Astrocyte (in vitro differentiated cells and primary cell): ENCODE data around the gene SEMA4B. TPM values are rescaled to one million over a fixed set of nuclear protein-coding genes. Genes with fewer than 3 reads are reported as not detected.
"Not testable (repeated sequence)": the region's sequence is repeated elsewhere in the genome, so short reads cannot be mapped to it uniquely, and the experiment has no call there.

ENCODE experiments used
- DNase-seq: peaks from one replicate; pipeline ENCODE4 v3.0.0-alpha.2; 2010; ENCODE audit warnings: low read depth
- FAIRE-seq: peaks from 2 replicates; lab custom pipeline; 2011; peaks lifted over from hg19 to GRCh38; lab: Jason Lieb, UNC
- H2AFZ ChIP-seq: 2 replicates; pipeline ENCODE4 v1.6.0; 2012; ENCODE audit warnings: low read depth, low read length, inconsistent platforms
- H3K27ac ChIP-seq: 2 replicates; pipeline ENCODE4 v1.5.1; 2011; ENCODE audit warnings: low read depth, low read length, inconsistent platforms
- H3K27me3 ChIP-seq: 2 replicates; pipeline ENCODE4 v1.6.0; 2011; ENCODE audit warnings: low read length, inconsistent platforms; ENCODE audit not compliant: insufficient read depth
- H3K36me3 ChIP-seq: 2 replicates; pipeline ENCODE4 v1.5.1; 2011; ENCODE audit warnings: low read length, inconsistent platforms; ENCODE audit not compliant: insufficient read depth
- H3K4me1 ChIP-seq: 2 replicates; pipeline ENCODE4 v1.5.1; 2011; ENCODE audit warnings: low read length, inconsistent platforms; ENCODE audit not compliant: insufficient read depth
- H3K4me2 ChIP-seq: 2 replicates; pipeline ENCODE4 v1.6.0; 2012; ENCODE audit warnings: low read length, inconsistent platforms
- H3K4me3 ChIP-seq: 2 replicates; pipeline ENCODE4 v1.5.1; 2011; ENCODE audit warnings: low read depth, mild to moderate bottlenecking, low read length, inconsistent platforms; ENCODE audit not compliant: insufficient read depth
- H3K79me2 ChIP-seq: 2 replicates; pipeline ENCODE4 v1.6.0; 2012; ENCODE audit warnings: mild to moderate bottlenecking, low read length, inconsistent platforms; ENCODE audit not compliant: insufficient read depth
- H3K9ac ChIP-seq: 2 replicates; pipeline ENCODE4 v1.6.0; 2012; ENCODE audit warnings: mild to moderate bottlenecking, low read length, inconsistent platforms
- H3K9me3 ChIP-seq: 2 replicates; pipeline ENCODE4 v1.5.1; 2012; ENCODE audit warnings: low read depth, mild to moderate bottlenecking, low read length, inconsistent platforms; ENCODE audit not compliant: insufficient read depth
- H4K20me1 ChIP-seq: 2 replicates; pipeline ENCODE4 v1.6.0; 2012; ENCODE audit warnings: low read length, inconsistent platforms; ENCODE audit not compliant: insufficient read depth
- H3K27ac Mint-ChIP-seq: one replicate; pipeline ENCODE4 v1.8.0; 2021; ENCODE audit warnings: mild to moderate bottlenecking, mixed read lengths; ENCODE audit not compliant: unreplicated experiment
- H3K27me3 Mint-ChIP-seq: one replicate; pipeline ENCODE4 v1.8.0; 2021; ENCODE audit warnings: low read depth, mixed read lengths; ENCODE audit not compliant: unreplicated experiment
- H3K36me3 Mint-ChIP-seq: one replicate; pipeline ENCODE4 v1.8.0; 2021; ENCODE audit warnings: low read depth, mixed read lengths; ENCODE audit not compliant: unreplicated experiment
- H3K4me1 Mint-ChIP-seq: one replicate; pipeline ENCODE4 v1.8.0; 2021; ENCODE audit warnings: low read depth, mixed read lengths; ENCODE audit not compliant: unreplicated experiment
- H3K4me3 Mint-ChIP-seq: one replicate; pipeline ENCODE4 v1.8.0; 2021; ENCODE audit warnings: mild to moderate bottlenecking, moderate library complexity, mixed read lengths; ENCODE audit not compliant: unreplicated experiment
- H3K9me3 Mint-ChIP-seq: one replicate; pipeline ENCODE4 v1.8.0; 2021; ENCODE audit warnings: mild to moderate bottlenecking, mixed read lengths; ENCODE audit not compliant: unreplicated experiment
- EZH2 ChIP-seq: IDR thresholded peaks from 2 replicates; pipeline ENCODE4 v1.6.1; 2012; ENCODE audit warnings: mild to moderate bottlenecking, low read length, inconsistent platforms; ENCODE audit not compliant: insufficient read depth
- total RNA-seq: library from RNA; stranded (reverse); gene quantifications from 2 replicates; pipeline ENCODE4 v1.2.1, GENCODE V29; 2021
- TF ChIP-seq, protein P1 (sequence below): IDR thresholded peaks from 2 replicates; pipeline ENCODE4 v1.5.1; 2011; ENCODE audit warnings: low read depth, mild to moderate bottlenecking, inconsistent platforms, low read length, moderate library complexity; ENCODE audit not compliant: insufficient read depth

SEMA4B gene
- total RNA-seq, 1 donor from 2014 or later = 9.9 TPM

DNA sequence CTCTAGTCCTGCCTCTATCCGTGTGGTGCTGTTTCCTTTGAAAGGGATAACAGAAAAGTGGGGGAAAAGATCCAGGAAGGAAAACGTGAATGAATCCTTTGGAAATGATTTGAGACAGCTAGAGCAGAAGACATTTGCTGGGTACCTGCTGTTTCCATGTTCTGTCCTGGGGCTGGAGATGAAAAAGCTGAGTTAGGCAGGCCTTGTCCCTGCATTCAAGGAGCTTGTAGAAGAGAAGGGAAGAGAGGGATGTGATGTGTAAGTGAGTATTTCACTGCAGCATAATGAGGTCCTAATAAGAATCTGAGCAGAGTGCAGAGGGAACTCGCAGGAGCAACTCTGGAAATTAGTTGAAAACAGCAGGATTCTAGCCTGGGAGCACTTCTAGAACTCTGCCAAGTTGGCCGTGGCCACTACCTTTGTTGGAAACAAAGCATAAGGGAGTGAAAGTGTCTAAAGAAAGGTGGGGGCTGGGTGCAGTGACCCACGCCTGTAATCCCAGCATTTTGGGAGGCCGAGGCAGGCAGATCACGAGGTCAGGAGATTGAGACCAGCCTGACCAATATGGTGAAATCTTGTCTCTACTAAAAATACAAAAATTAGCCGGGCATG is 13.8 kb upstream of the SEMA4B start:
- Histone ChIP-seq H3K4me2 (no peak overlapping the region), H3K36me3 (no peaks in the 10 kb centered on the region), H2AFZ (no peak overlapping the region), H3K79me2 (no peaks in the 10 kb centered on the region), H4K20me1 (no peaks in the 10 kb centered on the region), H3K4me1 (peaks cover 6% of the 10 kb centered on the region), H3K27ac (no peak overlapping the region), H3K9ac (no peak overlapping the region), H3K4me3 (no peak overlapping the region), H3K9me3 (no peaks in the 10 kb centered on the region), H3K27me3 (no peaks in the 10 kb centered on the region)
- H3K9me3 Mint-ChIP-seq = no peaks in the 10 kb centered on the region
- H3K4me1 Mint-ChIP-seq = no peaks in the 10 kb centered on the region
- no peak overlapping the region for H3K4me3 Mint-ChIP-seq
- H3K27ac Mint-ChIP-seq = no peak overlapping the region
- H3K27me3 Mint-ChIP-seq = peaks cover 15% of the 10 kb centered on the region
- FAIRE-seq (no peak), DNase-seq (no peak)
- no peaks in the 10 kb centered on the region for H3K36me3 Mint-ChIP-seq
- TF ChIP-seq, protein P1, sequence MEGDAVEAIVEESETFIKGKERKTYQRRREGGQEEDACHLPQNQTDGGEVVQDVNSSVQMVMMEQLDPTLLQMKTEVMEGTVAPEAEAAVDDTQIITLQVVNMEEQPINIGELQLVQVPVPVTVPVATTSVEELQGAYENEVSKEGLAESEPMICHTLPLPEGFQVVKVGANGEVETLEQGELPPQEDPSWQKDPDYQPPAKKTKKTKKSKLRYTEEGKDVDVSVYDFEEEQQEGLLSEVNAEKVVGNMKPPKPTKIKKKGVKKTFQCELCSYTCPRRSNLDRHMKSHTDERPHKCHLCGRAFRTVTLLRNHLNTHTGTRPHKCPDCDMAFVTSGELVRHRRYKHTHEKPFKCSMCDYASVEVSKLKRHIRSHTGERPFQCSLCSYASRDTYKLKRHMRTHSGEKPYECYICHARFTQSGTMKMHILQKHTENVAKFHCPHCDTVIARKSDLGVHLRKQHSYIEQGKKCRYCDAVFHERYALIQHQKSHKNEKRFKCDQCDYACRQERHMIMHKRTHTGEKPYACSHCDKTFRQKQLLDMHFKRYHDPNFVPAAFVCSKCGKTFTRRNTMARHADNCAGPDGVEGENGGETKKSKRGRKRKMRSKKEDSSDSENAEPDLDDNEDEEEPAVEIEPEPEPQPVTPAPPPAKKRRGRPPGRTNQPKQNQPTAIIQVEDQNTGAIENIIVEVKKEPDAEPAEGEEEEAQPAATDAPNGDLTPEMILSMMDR = no peak
- no peak for TF ChIP-seq EZH2

DNA sequence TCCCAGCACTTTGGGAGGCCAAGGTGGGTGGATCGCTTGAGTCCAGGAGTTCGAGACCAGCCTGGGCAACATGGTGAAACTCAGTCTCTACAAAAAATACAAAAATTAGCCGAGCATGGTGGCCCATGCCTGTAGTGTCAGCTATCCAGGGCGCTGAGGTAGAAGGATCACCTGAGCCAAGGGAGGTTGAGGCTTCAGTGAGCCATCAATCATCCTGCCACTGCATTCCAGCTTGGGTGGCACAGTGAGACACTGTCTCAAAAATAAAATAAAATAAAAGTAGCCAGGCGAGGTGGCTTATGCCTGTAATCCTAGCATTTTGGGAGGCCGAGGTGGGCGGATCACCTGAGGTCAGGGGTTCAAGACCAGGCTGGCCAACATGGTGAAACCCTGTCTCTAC is 13.1 kb upstream of the SEMA4B start:
- not testable (repeated sequence) for H3K79me2 ChIP-seq, H3K27ac Mint-ChIP-seq, DNase-seq, H3K4me3 ChIP-seq, H3K4me1 ChIP-seq, H3K9ac ChIP-seq, H3K27ac ChIP-seq, H4K20me1 ChIP-seq, H3K36me3 ChIP-seq, H3K4me2 ChIP-seq, H3K27me3 ChIP-seq, H2AFZ ChIP-seq, H3K4me1 Mint-ChIP-seq, H3K9me3 ChIP-seq, H3K36me3 Mint-ChIP-seq, H3K4me3 Mint-ChIP-seq, FAIRE-seq, H3K9me3 Mint-ChIP-seq
- peaks cover 15% of the 10 kb centered on the region for H3K27me3 Mint-ChIP-seq

DNA sequence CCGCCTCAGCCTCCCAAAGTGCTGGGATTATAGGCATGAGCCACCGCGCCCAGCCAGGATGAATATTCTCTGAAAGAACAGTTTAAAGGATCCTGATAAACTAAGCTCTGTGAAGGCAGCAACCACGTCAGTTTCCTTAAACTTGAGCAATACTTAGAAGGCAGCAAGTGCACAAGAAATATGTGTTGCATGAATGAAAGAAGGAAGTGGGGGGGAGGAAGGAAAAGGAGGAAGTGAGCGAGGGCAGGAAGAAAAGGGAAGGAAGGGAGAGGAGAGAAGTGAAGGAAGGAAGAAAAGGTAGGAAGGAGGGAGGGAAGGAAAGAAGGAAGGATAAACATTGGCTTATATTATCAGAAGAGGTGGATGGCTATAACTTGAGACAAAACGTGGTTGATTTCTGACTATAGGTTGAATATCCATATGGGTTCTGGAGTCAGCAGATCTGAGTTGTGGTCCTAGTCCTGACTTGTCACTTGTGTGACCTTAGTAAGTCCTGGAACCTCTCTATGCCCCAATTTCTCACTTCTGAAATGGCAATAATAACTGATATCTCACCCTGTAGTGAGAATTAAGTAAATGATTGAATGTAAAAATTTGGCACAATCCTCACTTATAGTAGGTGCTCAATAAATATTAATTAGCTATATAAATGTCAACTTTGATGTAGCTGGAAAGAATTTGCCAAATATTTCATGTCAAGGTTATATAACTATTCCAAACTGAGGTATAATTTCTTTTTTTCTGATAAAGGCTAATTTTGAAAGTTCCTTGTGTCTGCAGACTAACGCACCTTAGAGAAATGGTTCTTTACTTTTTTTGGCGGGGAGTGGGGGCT is 12.0 kb upstream of the SEMA4B start:
- H2AFZ ChIP-seq = no peak overlapping the region
- no peaks in the 10 kb centered on the region for H3K27me3 ChIP-seq
- no peaks in the 10 kb centered on the region for H3K4me1 Mint-ChIP-seq
- H3K9me3 ChIP-seq = no peaks in the 10 kb centered on the region
- H3K36me3 Mint-ChIP-seq = no peaks in the 10 kb centered on the region
- no peak overlapping the region for H3K27ac Mint-ChIP-seq
- FAIRE-seq (no peak), DNase-seq (no peak)
- H3K79me2 ChIP-seq = no peaks in the 10 kb centered on the region
- no peak overlapping the region for H3K27ac ChIP-seq
- no peaks in the 10 kb centered on the region for H4K20me1 ChIP-seq
- H3K27me3 Mint-ChIP-seq = peaks cover 15% of the 10 kb centered on the region
- H3K9ac ChIP-seq = no peak overlapping the region
- no peak overlapping the region for H3K4me3 Mint-ChIP-seq
- TF ChIP-seq, protein P1 = no peak
- TF ChIP-seq EZH2 = no peak
- H3K9me3 Mint-ChIP-seq = no peaks in the 10 kb centered on the region
- no peaks in the 10 kb centered on the region for H3K36me3 ChIP-seq
- no peak overlapping the region for H3K4me2 ChIP-seq
- H3K4me3 ChIP-seq = no peak overlapping the region
- peaks cover 5% of the 10 kb centered on the region for H3K4me1 ChIP-seq
